Ovary (tissue), 9 donors: ENCODE results near the gene PCDH15. TPM values are rescaled to one million over a fixed set of nuclear protein-coding genes. Genes with fewer than 3 reads are reported as not detected.

Experiments
- DNase-seq, 5 donors: peaks; one replicate each; pipeline ENCODE4 v3.0.0-alpha.2; 2019 to 2020
- H3K27ac ChIP-seq, 2 donors: fragments of 200-600 bp; one replicate each; pipeline versions ENCODE4 v1.5.1 to v1.8.0; 2019 to 2022
- H3K27me3 ChIP-seq: fragments of 200-600 bp; one replicate; pipeline ENCODE4 v1.8.0; 2022
- H3K36me3 ChIP-seq: fragments of 200-600 bp; sonication (generic); one replicate; pipeline ENCODE4 v1.5.1; 2019
- H3K4me1 ChIP-seq: one replicate; pipeline ENCODE4 v1.8.1; 2013; ENCODE audit warnings: mild to moderate bottlenecking, moderate library complexity; ENCODE audit not compliant: insufficient read depth
- H3K4me3 ChIP-seq: fragments of 200-600 bp; sonication (generic); one replicate; pipeline ENCODE4 v1.5.1; 2017
- H3K9me3 ChIP-seq, 2 donors: fragments of 200-600 bp in 1 of 2; sonication (generic) in 1 of 2; one replicate each; pipeline versions ENCODE4 v1.5.1 to v1.8.1; 2013 to 2019; ENCODE audit warnings: mild to moderate bottlenecking in 1 of 2, moderate library complexity in 1 of 2
- CTCF ChIP-seq, 3 donors: fragments of 450-650 bp in 2 of 3; fragments of 200-600 bp in 1 of 3; IDR thresholded peaks; one replicate each; pipeline versions ENCODE4 v1.5.1 to v1.8.0; 2016 to 2022; ENCODE audit warnings: antibody characterized with exemption in 3 of 3, mild to moderate bottlenecking in 1 of 3
- EP300 ChIP-seq: sonication (generic); formaldehyde crosslinking; IDR thresholded peaks from one replicate; pipeline ENCODE4 v1.6.1; 2017; ENCODE audit warnings: antibody characterized with exemption
- POLR2A ChIP-seq: fragments of 450-650 bp; IDR thresholded peaks from one replicate; pipeline ENCODE4 v1.6.1; 2017; ENCODE audit warnings: antibody characterized with exemption, mild to moderate bottlenecking, moderate library complexity
- WGBS, 3 donors: extraction: QIAGEN DNeasy Blood & Tissue Kit in 1 of 3; methylation state at CpG; one replicate each; pipeline versions ENCODE4 v1.1.5 to v1.1.7; 2013 to 2017; 5-methylcytosine and 5-hydroxymethylcytosine counted together
- intact Hi-C, 4 donors: fragments of 100-400 bp; cut with DNase I; formaldehyde crosslinking; loops; one replicate each; pipeline versions ENCODE4 v1.11.0 to v1.15.1; 2022 to 2023
- polyA plus RNA-seq, 2 donors: library from polyadenylated mRNA; stranded (reverse); fragments of 200-250 nt in 1 of 2; fragments of 350-450 nt in 1 of 2; fragmentation: Illumina TruSeq in 1 of 2; extraction: RNeasy Lipid Tissue Mini Kit (QIAGEN cat#74804) in 1 of 2; gene quantifications; one replicate each; pipeline ENCODE4 v1.2.3, GENCODE V29; 2013 to 2014
- total RNA-seq, 7 donors: library from RNA; depleted of rRNA in 2 of 7; stranded (reverse); fragments of >200 nt in 2 of 7; fragmentation: NEBNext Ultra II Directional in 3 of 7; extraction: Animal tissue kit (Norgen Biotek cat#: 25700) in 3 of 7; gene quantifications; one replicate each; pipeline versions ENCODE4 v1.1.0 to v1.2.4, GENCODE V29; 2016 to 2023
- donor health status: DM: no; HTN: no; CAD: no; lungs with moderate emphysema.
- donor health status: DM: no; HTN: no; CAD: no.
- donor health status: Bipolar disorder and iron deficiency.
- donor health status: DM: yes; HTN: yes; CAD: no.
- donor health status: DM: no; HTN: no; CAD: no.
- donor health status: DM: yes; HTN: yes; CAD: no.

Gene PCDH15
- total and polyA plus RNA-seq, 9 donors = 0.02 to 0.34 TPM; not detected in 7

- 3 to 14% (median 8%) methylated on average over 1 of the region's 1 CpG for WGBS, 3 donors
Measured at GRCh38 chr10:54372179-54372578, 428.9 kb downstream of the PCDH15 start.

GRCh38 chr10:54368984-54369383, 432.0 kb downstream of the PCDH15 start:
- Histone ChIP-seq H3K4me3 (no peak overlapping the region), H3K36me3 (no peaks in the 10 kb centered on the region), H3K27ac (no peak overlapping the region), H3K9me3 (no peaks in the 10 kb centered on the region), H3K4me1 (no peaks in the 10 kb centered on the region), H3K27me3 (no peaks in the 10 kb centered on the region)
- intact Hi-C loops = no loop called here
- no peak for TF ChIP-seq POLR2A
- no peak for TF ChIP-seq EP300
- no peak for TF ChIP-seq CTCF (IDR thresholded peaks at IDR 0.05)
- 80 to 88% (median 87%) methylated on average over 3 of the region's 3 CpGs for WGBS, 3 donors
- no peak for DNase-seq

More at GRCh38 chr10:54372179-54372578, 428.9 kb downstream of the PCDH15 start:
- TF ChIP-seq CTCF (IDR thresholded peaks at IDR 0.05) (no peak), POLR2A (no peak), EP300 (no peak)
- no peaks in the 10 kb centered on the region for H3K4me1 ChIP-seq
- H3K9me3 ChIP-seq = no peaks in the 10 kb centered on the region
- no peaks in the 10 kb centered on the region for H3K36me3 ChIP-seq
- no peak for DNase-seq
- H3K27me3 ChIP-seq = no peaks in the 10 kb centered on the region
- H3K4me3 ChIP-seq = no peak overlapping the region
- intact Hi-C loops = no loop called here
- no peak overlapping the region for H3K27ac ChIP-seq

- Histone ChIP-seq H3K36me3 (no peaks in the 10 kb centered on the region), H3K4me3 (no peak overlapping the region), H3K4me1 (no peaks in the 10 kb centered on the region), H3K27me3 (no peaks in the 10 kb centered on the region), H3K27ac (no peak overlapping the region), H3K9me3 (no peaks in the 10 kb centered on the region)
- no peak for DNase-seq
- 52 to 64% (median 55%) methylated on average over 1 of the region's 1 CpG for WGBS, 3 donors
- TF ChIP-seq CTCF (IDR thresholded peaks at IDR 0.05) (no peak), EP300 (no peak), POLR2A (no peak)
- intact Hi-C loops = no loop called here
Measured at GRCh38 chr10:54363390-54363789, 437.6 kb downstream of the PCDH15 start.

GRCh38 chr10:54342058-54342457, 459.0 kb downstream of the PCDH15 start:
- no peak for TF ChIP-seq EP300
- no peak for TF ChIP-seq POLR2A
- TF ChIP-seq CTCF (IDR thresholded peaks at IDR 0.05) = no peak
- WGBS, 3 donors = 58 to 80% (median 62%) methylated on average over 2 of the region's 2 CpGs
- intact Hi-C loops = no loop called here
- Histone ChIP-seq H3K36me3 (no peaks in the 10 kb centered on the region), H3K27ac (no peak overlapping the region), H3K9me3 (no peaks in the 10 kb centered on the region), H3K4me1 (no peaks in the 10 kb centered on the region), H3K27me3 (no peaks in the 10 kb centered on the region), H3K4me3 (no peak overlapping the region)
- DNase-seq = no peak
